Ovary (tissue), 3 donors: ENCODE measurements around the gene GTF3C1.

Experiments used
- EP300 ChIP-seq: sonication (generic); formaldehyde crosslinking; IDR thresholded peaks from one replicate; pipeline ENCODE4 v1.6.1; 2017; ENCODE audit warnings: antibody characterized with exemption
- POLR2A ChIP-seq: fragments of 450-650 bp; IDR thresholded peaks from one replicate; pipeline ENCODE4 v1.6.1; 2017; ENCODE audit warnings: antibody characterized with exemption, mild to moderate bottlenecking, moderate library complexity
- TF ChIP-seq, protein P1 (sequence below), 3 donors: fragments of 450-650 bp in 2 of 3; fragments of 200-600 bp in 1 of 3; IDR thresholded peaks; one replicate each; pipeline versions ENCODE4 v1.5.1 to v1.8.0; 2016 to 2022; ENCODE audit warnings: antibody characterized with exemption in 3 of 3, mild to moderate bottlenecking in 1 of 3
- donor health status: DM: no; HTN: no; CAD: no.

DNA sequence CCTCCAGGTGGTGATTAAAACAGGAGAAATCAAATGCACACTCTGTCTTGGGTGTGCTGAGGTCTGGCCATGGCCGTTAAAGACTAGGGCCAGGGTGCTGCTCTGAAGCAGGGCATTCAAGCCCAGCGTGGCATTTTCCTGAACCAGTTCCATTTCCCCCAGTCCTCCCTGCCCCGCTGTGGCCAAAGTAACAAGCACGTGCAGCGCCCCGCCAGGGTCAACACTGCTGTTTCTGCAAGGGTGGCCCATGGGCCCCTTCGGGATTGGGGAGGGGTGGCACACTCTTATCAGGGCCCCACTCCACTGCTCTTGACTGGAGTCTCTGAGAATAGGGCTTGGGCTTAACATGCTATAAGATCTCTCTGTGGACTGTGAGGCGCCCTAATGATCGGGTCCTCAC is 74.8 kb downstream of the GTF3C1 start:
- TF ChIP-seq POLR2A (no peak), EP300 (no peak)
- TF ChIP-seq, protein P1, sequence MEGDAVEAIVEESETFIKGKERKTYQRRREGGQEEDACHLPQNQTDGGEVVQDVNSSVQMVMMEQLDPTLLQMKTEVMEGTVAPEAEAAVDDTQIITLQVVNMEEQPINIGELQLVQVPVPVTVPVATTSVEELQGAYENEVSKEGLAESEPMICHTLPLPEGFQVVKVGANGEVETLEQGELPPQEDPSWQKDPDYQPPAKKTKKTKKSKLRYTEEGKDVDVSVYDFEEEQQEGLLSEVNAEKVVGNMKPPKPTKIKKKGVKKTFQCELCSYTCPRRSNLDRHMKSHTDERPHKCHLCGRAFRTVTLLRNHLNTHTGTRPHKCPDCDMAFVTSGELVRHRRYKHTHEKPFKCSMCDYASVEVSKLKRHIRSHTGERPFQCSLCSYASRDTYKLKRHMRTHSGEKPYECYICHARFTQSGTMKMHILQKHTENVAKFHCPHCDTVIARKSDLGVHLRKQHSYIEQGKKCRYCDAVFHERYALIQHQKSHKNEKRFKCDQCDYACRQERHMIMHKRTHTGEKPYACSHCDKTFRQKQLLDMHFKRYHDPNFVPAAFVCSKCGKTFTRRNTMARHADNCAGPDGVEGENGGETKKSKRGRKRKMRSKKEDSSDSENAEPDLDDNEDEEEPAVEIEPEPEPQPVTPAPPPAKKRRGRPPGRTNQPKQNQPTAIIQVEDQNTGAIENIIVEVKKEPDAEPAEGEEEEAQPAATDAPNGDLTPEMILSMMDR (IDR thresholded peaks at IDR 0.05), result no peak
